SK-N-SH (cell line): Measurements from ENCODE around the gene GCH1.

Source experiments
- CTCF ChIP-seq: fragments of 200-600 bp; sonication (generic); IDR thresholded peaks from 2 replicates; pipeline ENCODE4 v1.6.1; 2017; ENCODE audit warnings: antibody characterized with exemption, mild to moderate bottlenecking, moderate library complexity
- EZH2phosphoT487 ChIP-seq: fragments of 200-600 bp; sonication (generic); IDR thresholded peaks from 2 replicates; pipeline ENCODE4 v1.6.1; 2017; ENCODE audit warnings: low read depth, mixed run types, mild to moderate bottlenecking, antibody characterized with exemption, moderate library complexity, borderline replicate concordance
- MAX ChIP-seq: IDR thresholded peaks from 2 replicates; pipeline ENCODE4 v1.4.0; 2012; ENCODE audit warnings: low read depth
- NRF1 ChIP-seq: IDR thresholded peaks from 2 replicates; pipeline ENCODE4 v1.6.1; 2012; ENCODE audit warnings: low read depth, mild to moderate bottlenecking, low read length
- RAD21 ChIP-seq: IDR thresholded peaks from 2 replicates; pipeline ENCODE4 v1.6.1; 2012; ENCODE audit warnings: mild to moderate bottlenecking, low read length
- REST ChIP-seq: IDR thresholded peaks from 2 replicates; pipeline ENCODE4 v1.6.1; 2012; ENCODE audit warnings: mild to moderate bottlenecking, low read depth, low read length, moderate library complexity
- TF ChIP-seq, protein P1 (sequence below): fragments of 150-350 bp; IDR thresholded peaks from 2 replicates; pipeline ENCODE4 v1.6.1; 2017; ENCODE audit warnings: antibody characterized with exemption, low read length, low read depth, borderline replicate concordance

DNA sequence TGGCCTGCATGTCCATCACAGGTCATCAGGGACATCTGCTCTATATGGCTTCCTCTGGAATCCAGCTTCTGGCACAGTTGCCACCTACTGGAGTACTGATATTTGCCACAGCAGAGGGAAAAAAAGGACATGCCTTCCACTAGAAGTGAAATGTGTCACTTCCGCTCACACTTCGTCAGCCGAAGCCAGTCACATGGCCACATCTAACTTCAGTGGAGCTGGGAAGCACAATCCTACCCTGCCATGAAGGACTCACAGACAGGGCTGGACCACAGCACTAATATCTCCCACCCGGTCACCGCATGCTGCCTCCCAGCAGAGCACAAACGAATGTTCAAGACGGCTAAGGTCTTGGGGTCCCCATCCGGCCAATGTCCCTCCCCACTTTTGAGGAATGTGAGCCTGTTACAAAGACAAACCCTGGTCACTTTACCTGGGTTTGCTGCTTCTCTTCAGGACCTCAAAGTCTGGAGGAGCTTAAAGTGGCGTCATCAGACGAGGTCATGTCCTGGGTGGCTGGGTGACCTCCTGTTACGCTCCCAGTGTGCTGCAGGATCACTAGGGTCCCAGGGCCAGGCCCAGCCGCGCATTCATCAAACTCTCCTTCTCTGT is 98.6 kb downstream of the GCH1 start:
- TF ChIP-seq NRF1 (no peak), CTCF (no peak), MAX (no peak), EZH2phosphoT487 (no peak), REST (no peak), RAD21 (no peak)
- TF ChIP-seq, protein P1, sequence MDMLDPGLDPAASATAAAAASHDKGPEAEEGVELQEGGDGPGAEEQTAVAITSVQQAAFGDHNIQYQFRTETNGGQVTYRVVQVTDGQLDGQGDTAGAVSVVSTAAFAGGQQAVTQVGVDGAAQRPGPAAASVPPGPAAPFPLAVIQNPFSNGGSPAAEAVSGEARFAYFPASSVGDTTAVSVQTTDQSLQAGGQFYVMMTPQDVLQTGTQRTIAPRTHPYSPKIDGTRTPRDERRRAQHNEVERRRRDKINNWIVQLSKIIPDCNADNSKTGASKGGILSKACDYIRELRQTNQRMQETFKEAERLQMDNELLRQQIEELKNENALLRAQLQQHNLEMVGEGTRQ, result no peak
